Effector CD8-positive, alpha-beta T cell (primary cell): Measurements from ENCODE around the gene BANF1.

Source experiments
- DNase-seq: peaks from one replicate; lab custom pipeline; 2025; lab: John Stamatoyannopoulos, UW

BANF1 gene

DNA sequence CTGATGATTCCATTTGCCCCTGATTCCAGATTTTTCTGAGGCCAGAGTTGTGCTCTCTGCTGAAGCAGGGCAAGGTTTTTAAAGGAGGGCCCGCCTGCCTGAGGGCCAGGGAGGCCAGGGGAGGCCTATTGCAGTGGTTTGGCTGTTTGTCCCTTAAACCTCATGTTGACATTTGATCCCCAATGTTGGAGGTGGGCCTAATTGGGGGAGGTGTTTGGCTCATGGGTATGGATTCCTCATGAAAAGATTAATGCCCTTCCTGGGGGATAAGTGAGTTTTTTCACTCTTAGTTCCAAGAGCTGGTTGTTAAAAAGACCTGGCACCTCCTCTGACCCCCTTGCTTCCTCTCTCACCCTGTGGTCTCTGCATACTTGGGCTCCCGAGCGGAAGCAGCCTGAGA lies 37.5 kb downstream of the BANF1 start:
- DNase-seq, result no peak

DNA sequence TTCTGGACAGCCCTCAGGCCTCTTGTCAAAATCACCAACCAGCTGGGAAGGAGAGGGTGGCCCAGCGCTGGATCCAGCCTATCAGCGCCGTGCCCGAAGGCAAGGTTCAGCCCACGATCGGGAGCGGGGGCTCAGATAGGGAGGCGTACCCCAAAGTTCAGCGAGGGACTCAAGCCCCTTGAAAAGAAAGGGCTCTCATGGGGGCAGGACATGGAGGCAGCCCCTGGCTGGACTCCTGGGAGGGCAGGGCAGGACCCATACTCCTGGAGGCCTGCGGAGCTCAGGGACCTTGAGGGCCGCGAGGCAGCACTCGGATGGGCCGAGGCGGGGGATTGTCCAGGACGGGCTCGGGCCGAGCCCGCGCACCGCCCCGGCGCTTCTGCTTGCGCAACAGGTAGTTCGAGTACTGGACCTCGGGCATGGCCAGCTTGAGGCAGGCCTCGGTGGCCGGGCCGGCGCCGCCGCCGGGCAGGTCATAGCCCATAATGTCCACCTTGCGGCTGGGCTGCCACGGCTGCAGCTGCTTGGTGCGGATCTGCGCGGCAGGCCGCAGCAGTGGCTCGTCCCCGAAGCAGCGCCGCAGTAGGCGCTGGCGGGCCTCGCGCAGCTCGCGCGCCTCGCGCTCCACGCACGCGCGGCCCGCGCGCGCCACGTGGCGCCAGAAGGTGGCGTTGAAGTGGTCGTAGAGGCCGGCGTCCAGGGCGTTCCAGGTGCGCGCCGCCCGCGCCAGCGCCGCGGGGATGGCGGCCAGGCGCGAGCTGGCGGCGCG lies 40.1 kb downstream of the BANF1 start:
- no peak for DNase-seq

DNA sequence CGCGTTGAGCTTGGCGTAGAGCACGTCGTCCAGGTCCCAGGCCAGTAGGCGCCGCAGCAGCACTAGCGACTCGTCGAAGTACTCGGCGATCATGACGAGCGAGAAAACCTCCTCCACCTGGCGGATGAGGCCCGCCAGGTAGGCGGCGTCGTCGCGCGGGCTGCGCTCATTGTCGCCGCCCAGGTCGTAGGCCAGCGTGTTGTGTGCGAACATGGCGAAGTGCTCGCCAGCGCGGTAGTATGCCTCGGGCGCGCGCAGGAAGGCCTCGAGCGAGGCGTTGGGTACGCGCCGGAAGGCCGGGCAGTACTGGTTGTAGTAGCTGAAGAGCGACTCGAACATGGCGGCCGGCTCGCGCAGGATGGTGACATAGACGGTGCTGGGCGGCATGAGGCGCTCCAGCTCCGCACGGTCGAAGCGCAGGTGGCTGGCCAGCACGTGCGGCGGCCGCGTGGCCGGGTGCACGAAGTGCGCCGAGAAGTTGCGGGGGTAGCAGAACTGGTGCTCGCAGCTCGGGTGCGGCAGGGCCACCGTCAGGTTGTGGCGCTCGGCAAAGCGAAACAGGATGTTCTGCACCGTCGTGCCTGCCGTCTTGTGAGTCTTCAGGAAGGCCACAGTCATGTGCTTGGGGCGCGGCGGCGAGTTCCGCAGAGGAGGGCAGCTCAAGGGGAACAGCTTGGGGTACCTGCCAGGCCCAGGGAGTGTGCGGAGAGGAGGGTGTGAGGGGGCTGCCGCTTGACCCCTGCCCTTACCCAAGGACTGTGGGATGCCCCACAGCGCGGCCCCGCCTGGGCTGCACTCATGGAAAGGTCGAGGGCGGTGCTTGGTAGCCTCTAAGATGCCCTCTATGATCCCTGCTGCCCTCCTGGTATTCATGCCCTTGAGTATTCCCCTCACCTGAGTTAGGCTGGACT lies 40.9 kb downstream of the BANF1 start:
- no peak for DNase-seq

DNA sequence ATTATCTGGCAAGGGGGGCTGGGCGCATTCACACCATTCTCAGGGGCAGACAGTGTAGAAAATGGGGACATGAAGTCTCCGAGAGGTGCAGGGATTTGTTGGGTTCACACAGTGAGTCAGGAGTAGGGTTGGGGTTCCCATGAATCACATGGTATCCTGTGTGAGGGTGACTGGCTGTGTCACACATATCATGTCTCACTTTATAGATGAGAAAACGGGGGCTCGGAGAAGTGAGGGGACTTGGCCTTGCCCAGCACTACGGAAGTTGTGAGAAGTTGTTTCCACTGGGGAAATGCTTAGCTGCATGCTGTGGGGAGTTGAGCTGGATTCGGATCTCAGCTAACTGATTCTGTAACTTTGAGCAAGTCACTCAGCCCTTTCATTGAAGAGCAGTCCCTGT lies 42.5 kb downstream of the BANF1 start:
- no peak for DNase-seq

DNA sequence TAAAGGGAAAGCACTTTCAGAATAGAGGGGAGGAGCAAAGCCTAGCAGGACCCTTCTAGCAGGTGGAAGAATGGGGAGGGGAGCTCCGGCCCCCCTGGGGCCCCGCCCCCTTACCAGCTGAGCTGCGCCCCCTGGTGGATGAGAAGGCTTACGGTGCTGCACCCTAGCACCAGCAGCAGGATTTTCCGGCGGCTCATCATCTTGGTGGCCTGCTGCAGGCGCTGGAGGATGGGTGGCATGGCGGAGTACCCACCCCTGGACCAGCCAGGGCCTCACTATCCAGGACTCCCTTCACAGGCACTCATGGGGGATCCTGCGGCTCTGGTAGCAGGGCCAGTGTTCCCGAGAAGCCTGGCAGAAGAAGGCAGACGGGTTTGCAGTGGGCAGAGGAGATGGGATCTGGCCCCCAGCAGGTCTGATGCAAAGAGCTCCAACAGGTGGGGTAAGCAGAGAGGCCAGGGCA lies 42.9 kb downstream of the BANF1 start:
- DNase-seq, result peak; percentile 82

DNA sequence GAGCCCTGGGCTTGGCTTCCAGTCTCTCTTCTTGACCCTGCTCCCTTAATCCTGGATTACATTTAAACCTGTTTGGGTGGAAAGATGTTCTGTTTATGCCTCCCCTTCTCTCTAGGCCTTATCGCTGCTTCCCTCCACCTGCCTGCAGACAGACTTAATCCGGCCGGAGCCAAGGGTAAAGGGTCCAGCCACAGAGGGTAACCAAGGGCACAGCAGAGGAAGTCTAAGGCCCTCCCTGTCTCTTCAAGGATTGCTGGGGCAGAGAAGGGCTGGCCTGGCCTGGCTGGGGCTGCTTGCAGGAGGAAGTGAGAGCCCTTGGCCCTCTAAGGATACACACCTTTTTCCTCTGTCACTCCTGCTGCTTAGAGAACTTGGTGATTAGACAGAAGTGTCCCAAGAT lies 44.6 kb downstream of the BANF1 start:
- no peak for DNase-seq

DNA sequence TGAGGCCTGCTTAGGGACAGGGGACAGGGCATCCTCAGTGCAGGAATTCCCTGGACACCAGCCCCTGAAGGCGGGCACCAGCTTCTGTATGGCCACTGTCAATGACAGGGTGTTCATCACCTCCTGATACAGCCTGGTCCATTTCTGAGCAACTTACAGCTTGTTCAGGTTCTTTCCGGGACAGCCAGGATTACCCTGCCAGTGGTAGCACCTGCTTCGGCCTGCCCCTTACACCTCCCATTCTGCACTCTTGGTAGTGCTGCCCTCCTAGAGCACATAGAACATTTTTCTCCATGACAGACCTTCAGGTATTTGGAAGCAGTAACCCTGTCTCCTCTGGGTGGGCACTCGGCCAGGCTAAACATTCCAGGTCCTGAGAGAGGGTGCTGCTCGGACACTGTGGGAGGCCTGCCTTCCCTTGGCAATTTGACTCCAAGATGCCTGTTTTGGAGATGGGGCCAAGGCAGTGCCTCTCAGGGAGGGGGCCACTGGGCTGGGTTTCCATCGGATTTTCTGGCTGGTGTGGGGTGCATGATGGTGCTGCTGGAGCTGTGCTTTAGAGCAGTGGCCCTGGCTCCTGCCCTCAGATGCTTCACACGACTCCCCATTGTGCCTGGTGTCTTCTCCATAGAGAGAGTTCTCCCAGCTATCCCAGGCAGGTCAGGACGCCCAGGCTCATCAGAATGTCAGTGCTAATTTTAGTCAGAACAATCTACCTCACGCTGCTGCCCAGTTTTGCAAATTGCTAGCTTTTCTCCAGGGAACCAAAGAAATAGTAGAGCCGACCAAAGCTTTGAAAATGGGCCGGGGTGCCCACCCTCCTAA lies 45.5 kb downstream of the BANF1 start:
- no peak for DNase-seq

DNA sequence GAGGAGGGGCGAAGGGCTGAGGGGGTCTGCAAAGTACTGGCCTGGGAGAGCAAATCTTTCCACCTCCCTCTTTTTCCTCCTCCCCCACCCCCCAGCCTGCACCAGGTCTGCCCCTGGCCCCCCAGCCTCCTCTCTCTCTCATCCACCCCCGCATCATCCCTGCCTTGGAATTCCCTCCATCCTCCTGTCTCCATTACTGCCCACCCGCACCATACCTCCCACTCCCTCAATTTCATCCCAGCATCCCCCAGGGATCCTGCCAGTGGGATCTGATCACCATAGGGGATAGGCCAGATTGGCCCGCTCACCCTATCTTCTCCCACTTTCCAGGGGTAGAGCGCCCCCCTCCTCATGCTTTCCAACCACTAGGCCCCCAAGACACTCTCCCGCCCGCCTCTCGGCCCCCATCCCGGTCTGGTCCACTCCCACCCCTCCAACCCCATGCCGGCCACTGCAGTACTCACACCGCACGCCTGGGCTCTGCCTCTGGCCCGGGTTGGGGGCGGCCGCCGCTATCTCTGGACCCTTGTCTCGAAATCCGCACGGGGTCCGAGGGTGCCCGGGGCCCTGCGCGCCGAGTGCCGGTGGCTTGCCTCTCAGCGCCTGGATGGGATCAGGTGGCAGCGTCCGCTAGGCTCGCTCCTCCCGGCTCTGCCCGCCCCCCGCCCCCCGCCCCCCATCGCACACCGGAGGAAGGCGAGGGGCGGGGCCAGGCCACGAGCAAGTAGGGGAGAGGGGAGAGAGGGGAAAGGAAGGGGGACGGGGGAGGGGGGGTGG lies 46.4 kb downstream of the BANF1 start, which contains the start of gene GAL3ST3:
TSS of gene GAL3ST3 (minus strand) at position 615 of the 777 bp plus-strand sequence. CDS start 3,746 bp downstream, outside the sequence.
- DNase-seq, result no peak

DNA sequence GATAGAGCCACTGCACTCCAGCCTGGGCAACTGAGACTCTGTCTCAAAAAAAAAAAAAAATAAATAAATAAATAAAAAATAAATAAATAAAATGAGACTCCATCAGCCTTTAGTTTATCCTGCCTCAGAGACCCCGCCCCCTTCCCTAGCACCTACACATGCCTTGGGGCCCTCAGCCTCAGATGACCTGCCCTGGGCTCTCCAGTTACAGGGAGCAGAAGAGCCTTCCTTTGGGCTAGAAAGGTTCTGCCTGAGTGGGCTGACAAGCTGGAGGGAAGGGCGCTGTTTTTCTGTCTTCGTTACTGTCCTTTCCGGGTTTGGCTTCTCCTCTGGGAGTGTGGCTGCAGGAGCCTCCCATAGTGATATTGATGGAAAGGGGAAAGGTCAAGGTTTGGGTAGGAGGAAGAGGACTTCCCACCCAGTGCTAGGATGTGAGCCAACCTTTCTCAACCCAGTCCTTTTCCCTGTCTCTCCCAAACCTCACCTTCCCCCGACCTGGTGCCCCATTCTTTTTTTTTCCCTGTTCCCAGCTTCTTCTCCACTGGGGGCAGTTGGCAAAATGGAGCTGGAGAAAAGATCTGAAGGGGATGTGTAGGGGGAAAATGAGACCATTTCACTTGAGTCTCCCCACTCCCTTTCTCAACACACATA lies 48.4 kb downstream of the BANF1 start:
- no peak for DNase-seq

DNA sequence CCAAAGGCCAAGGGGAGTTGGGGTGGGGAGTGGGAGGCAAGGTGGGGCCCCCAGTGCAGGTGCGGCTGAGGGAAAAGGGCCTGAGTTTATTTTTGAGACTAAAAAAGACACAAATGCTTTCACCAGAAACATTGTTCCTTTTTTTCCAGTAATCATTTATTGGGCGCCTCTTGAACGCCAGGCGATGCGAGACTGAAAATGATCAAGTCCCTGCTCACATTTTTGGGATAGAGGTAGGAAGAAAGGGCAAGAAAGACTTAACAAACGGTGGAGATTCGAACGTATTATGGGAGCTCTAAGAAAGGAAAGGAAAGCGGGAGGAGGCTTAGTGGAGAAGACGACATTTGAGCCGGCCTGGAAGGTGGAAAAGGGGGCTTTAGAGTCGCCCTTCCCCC lies 49.1 kb downstream of the BANF1 start:
- DNase-seq, result no peak

DNA sequence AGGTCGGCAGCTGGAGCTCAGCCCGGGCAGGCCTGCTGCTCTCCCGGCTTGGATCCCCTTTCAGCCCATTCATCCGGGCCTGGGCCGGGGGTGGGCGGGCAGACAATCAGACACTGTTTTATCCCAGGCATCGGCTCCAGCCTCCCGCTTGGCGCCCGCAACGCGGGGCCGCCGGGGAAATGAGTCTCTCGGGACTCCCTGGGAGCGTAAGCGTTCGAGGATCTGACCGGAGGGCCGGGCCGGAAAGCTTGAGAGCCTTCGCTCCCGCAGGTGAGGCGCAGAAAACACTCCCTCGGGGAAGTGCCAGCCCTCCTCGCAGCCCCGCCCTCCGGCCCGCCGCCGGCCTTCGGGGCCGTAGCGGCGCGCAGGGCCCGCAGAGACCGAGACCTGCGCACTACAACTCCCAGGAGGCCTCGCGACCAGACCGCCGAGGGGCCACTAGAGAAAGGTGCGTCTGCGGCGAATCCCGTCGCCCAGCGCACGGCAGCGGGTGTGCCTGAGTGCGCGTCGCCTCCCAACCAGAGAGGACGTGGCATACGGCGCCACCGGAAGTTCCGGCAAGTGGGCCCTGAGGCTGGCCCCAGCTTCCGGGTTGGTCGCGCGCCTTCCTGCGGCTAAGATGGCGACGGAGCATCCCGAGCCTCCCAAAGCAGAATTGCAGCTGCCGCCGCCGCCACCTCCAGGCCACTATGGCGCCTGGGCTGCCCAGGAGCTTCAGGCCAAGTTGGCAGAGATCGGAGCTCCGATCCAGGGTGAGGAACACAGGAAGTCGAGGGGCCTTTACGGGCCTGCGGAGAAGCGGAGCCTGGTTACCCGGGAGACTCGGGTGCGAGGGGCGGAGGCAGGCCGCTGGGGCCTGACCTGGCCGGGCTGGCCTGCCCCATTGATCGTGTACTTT lies 49.7 kb downstream of the BANF1 start, which contains the start of gene SF3B2:
TSS of gene SF3B2 (plus strand) at position 599 of the 898 bp plus-strand sequence. CDS start at position 620, 21 bp downstream.
- peak; percentile 90 for DNase-seq

DNA sequence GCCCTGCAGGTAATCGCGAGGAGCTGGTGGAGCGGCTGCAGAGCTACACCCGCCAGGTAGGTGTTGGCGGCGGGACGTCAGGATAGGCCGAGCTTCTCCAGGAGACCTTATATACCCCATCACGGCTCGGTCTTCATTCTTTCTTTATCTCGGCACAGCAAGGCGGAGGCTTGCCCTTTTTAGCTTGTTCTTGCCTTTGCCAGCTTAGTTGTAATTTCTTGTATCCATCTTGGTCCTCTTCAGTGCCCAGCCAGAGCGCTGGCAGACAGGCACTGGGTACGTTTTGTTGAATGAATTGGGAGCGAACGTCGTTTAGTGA lies 50.3 kb downstream of the BANF1 start:
- no peak for DNase-seq
